ENCODE data around the gene PCP2. TPM values are rescaled to one million over a fixed set of nuclear protein-coding genes. Genes with fewer than 3 reads are reported as not detected.

PCP2 gene
- total and polyA plus RNA-seq, 2 of the 8 experiments (the other 6 are each of a cell fraction or from before 2014, with no cell fraction given): not detected

DNA sequence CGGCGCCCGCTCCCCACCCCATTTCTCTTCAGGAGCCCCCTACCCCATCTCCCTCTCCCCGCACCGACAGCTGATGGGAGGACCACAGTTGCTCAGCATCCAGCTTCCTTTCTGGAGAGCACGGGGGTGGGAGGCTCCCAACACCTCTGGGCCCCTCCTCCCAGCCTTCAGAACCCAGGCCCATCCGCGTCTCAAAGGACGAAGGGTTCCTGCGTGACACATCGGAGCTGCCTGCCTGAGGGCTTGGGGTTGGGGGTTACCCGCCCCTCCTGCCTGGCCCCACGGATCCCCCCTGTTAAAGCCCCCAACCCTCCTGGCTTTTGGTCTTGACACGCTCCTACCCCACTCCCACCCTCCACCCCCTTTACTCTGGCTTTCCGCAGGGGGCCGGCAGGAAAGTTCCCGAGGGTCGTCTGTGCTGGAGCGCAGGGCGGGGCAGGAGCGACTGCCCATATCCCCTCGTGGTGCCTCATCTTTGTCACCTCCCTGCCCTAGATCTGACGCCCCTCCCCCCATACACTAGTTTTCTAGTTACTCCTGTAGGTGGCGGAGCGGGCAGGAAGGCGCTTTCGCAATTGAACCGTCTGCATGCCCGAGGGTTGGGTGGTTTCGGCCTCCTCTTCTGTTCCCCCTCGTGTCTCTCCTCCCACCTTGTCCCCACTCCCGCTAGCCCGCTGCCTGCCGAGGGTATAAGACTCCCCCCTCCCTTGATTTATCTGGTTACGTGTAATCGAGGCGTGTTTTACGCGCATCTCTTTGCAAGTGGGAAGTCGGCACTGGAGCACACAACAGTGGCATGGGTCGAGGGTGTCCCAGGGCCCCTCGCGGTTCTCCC, 48.0 kb upstream of the PCP2 start (continued):
- TF ChIP-seq POLR2A (IDR thresholded peaks at IDR 0.05; ENCODE audit: control extremely low read depth in 1 of 2, low read depth in 2 of 2, low read length in 2 of 2): no peak
- TF ChIP-seq, protein P1, sequence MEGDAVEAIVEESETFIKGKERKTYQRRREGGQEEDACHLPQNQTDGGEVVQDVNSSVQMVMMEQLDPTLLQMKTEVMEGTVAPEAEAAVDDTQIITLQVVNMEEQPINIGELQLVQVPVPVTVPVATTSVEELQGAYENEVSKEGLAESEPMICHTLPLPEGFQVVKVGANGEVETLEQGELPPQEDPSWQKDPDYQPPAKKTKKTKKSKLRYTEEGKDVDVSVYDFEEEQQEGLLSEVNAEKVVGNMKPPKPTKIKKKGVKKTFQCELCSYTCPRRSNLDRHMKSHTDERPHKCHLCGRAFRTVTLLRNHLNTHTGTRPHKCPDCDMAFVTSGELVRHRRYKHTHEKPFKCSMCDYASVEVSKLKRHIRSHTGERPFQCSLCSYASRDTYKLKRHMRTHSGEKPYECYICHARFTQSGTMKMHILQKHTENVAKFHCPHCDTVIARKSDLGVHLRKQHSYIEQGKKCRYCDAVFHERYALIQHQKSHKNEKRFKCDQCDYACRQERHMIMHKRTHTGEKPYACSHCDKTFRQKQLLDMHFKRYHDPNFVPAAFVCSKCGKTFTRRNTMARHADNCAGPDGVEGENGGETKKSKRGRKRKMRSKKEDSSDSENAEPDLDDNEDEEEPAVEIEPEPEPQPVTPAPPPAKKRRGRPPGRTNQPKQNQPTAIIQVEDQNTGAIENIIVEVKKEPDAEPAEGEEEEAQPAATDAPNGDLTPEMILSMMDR (IDR thresholded peaks at IDR 0.05; ENCODE audit: control extremely low read depth in 1 of 3, insufficient read depth in 1 of 3, low read depth in 1 of 3, low read length in 3 of 3): peak; percentile 65 to 75 (median 71)
